D721Med (cell line): ENCODE results near the gene TTC33.

Experiments
- DNase-seq: peaks from one replicate; pipeline ENCODE4 v3.0.0; 2011; ENCODE audit warnings: low spot score; ENCODE audit not compliant: insufficient read length
- FAIRE-seq: peaks from 2 replicates; lab custom pipeline; 2011; peaks lifted over from hg19 to GRCh38; lab: Jason Lieb, UNC
- TF ChIP-seq, protein P1 (sequence below): IDR thresholded peaks from 2 replicates; pipeline ENCODE4 v1.5.1; 2012; ENCODE audit warnings: mild to moderate bottlenecking, control low read depth; ENCODE audit not compliant: insufficient read depth; ENCODE audit errors: missing control alignments

The TTC33 gene

DNA sequence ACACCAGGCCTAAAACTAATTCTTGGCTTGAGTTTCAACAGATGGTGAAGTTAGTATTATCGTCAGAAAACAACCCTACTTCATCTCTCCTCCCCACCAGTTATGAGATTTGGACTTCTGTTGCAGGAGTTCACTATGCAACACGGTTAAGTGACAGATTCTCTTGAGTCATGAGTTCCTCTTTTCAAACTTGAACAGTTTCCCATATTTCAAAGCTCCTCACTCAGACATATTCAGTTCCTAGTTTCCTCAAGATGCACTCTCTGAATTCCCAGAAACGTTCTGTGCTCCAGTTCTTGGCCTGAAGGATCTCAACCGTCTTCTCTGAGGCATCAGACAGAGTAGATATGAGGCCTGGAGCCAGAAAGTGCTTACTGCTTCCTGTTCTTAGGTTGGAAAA, 83.3 kb downstream of the TTC33 start:
- DNase-seq (no peak), FAIRE-seq (no peak)
- TF ChIP-seq, protein P1, sequence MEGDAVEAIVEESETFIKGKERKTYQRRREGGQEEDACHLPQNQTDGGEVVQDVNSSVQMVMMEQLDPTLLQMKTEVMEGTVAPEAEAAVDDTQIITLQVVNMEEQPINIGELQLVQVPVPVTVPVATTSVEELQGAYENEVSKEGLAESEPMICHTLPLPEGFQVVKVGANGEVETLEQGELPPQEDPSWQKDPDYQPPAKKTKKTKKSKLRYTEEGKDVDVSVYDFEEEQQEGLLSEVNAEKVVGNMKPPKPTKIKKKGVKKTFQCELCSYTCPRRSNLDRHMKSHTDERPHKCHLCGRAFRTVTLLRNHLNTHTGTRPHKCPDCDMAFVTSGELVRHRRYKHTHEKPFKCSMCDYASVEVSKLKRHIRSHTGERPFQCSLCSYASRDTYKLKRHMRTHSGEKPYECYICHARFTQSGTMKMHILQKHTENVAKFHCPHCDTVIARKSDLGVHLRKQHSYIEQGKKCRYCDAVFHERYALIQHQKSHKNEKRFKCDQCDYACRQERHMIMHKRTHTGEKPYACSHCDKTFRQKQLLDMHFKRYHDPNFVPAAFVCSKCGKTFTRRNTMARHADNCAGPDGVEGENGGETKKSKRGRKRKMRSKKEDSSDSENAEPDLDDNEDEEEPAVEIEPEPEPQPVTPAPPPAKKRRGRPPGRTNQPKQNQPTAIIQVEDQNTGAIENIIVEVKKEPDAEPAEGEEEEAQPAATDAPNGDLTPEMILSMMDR, result no peak

DNA sequence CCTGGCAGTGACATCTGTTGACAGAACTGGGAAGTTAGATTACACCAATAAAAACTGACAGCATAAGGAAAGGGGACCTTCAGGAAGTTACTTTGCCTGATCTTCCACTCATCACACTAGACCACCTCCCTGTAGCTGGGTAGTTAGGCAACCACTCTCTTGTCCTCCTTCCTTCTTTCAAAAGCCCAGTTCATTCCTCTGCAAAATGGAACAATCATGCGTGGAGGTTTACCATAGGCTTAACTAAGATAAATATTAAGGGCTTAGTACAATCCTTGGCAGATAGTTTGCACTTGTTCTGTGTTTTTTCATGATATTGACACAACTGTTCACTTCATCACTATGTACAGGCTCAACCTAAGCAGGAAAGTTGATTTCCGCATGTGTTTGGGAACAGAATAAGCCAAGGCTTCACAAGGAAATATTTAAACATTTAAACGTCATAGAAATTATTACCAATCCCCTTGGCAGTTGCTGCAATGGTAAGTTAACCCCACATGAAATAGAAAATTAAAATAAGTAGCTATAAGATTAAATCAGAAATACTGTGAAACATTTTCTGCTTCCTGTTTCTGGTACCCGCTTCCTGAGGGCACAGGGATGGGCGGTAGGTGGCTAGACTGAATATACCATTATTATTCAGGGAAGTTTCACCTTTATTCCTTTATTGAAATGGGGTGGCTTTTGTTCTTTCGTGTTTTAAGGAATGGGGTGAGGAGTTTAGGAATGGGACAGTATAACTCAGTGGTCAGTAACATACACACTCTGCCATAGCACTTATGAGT, 86.0 kb downstream of the TTC33 start:
- TF ChIP-seq, protein P1, result no peak

DNA sequence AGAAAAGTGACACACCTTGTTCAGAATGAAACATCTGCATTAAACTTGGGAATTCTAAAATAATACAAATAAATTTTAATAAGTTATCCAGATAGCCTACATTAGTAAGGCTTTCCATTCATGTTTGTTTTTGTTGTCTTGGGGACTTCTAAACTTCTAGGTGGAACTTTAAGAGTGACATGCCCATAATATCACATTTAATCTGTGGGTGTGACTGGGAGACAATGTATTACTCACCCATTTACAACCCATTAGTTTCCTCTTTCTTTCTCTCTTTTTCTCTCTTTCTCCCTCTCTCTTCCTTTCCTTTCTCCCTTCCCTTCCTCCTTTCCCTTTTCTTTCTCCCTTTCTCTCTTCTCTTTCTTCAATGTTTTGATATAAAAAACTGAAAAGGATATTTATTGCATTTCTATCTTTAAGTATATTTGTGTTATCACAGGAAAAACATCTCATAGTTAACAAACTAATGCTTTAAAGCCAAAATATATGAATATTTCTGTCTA, 88.5 kb downstream of the TTC33 start:
- FAIRE-seq (peak; percentile 29), DNase-seq (no peak)
- TF ChIP-seq, protein P1, result no peak

More for the DNA sequence above, 86.0 kb downstream of the TTC33 start:
- DNase-seq (no peak), FAIRE-seq (peak; percentile 64)

DNA sequence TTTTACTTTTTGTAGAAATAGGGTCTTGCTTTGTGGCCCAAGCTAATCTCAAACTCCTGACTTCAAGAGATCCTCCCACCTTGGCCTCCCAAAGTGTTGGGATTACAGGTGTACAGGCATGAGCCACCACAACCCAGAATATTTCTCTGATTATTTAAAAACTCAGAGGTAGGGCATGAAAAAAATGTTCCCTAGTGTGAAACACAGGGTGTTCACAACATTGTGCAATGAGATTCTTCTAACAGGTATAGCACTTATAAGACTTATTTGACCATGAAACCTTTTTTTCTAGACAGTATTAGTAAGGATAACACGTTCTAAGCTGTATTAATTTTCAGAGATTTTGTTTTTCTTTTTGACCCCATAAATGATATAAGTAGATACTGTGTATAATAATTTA, 89.1 kb downstream of the TTC33 start:
- TF ChIP-seq, protein P1, result no peak
- DNase-seq (no peak), FAIRE-seq (no peak)

DNA sequence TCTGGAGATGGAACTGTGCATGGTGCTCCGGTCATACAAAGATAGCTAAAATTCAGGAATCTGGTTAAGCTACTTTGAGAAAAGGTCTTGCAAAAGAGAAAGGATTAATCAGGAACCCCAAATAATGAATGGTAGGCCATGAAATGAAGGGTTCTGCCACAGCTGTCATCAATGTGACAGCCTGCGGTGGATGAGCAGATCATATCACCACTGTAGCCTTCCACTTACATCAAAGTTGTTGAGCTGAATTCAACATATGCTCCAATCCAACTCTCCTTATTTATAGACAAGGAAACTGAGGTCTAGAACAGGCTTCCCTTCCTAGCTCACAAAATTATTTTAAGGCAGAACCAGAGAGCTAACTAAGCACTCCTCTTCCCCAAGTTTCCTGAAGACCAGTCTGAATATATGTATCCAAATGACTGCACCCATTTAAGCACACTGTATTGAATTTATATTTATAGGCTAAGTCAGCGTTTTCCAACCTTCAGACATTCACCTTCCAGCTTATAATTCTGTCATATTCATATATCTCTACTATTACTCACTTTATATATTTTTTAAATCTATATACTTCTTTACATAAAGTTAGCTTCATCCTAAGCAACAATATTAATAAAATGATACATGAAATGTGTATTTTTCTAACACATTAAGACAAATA, 90.0 kb downstream of the TTC33 start:
- TF ChIP-seq, protein P1, result no peak
- FAIRE-seq, result no peak
- no peak for DNase-seq

DNA sequence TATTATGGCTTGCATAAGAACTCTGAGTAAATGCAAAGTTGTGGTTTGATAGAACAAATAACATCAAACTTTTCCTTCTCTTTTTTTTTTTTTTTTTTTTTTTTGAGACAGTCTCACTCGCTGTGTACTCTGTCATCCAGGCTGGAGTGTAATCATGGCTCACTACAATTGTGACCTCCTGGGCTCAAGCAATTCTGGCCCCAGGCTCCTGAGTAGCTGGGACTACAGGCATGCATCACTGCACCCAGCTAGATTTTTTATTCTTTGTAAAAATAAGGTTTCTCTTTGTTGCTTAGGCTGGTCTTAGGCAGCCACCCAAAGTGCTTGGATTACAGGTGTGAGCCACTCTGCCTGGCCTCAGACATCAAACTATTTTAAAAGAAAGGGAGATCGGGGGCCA, 95.0 kb downstream of the TTC33 start:
- no peak for FAIRE-seq
- no peak for DNase-seq
- TF ChIP-seq, protein P1, result no peak
